Thyroid gland (tissue), 4 donors: ENCODE results near the gene CCL27. TPM values are rescaled to one million over a fixed set of nuclear protein-coding genes. Genes with fewer than 3 reads are reported as not detected.

ENCODE experiments used
- DNase-seq, 2 donors: peaks; one replicate each; pipeline ENCODE4 v3.0.0-alpha.2; 2019
- H3K27ac ChIP-seq, 3 donors: fragments of 200-600 bp; sonication (generic); 1 replicate in 2 of 3; 2 replicates in 1 of 3; pipeline ENCODE4 v1.5.1; 2016 to 2019; ENCODE audit warnings: mild to moderate bottlenecking in 1 of 3, moderate library complexity in 1 of 3
- H3K27me3 ChIP-seq: fragments of 200-600 bp; sonication (generic); one replicate; pipeline ENCODE4 v1.5.1; 2019
- H3K36me3 ChIP-seq, 2 donors: fragments of 200-600 bp; sonication (generic); one replicate each; pipeline ENCODE4 v1.5.1; 2016 to 2019
- H3K4me1 ChIP-seq, 2 donors: fragments of 200-600 bp; sonication (generic); one replicate each; pipeline ENCODE4 v1.5.1; 2017 to 2019
- H3K4me3 ChIP-seq, 3 donors: fragments of 200-600 bp; sonication (generic); replicated peaks in 1 of 3; 1 replicate in 2 of 3; 2 replicates in 1 of 3; pipeline ENCODE4 v1.5.1; 2016; ENCODE audit warnings: mild to moderate bottlenecking in 1 of 3
- H3K9me3 ChIP-seq: fragments of 200-600 bp; sonication (generic); one replicate; pipeline ENCODE4 v1.5.1; 2017
- POLR2A ChIP-seq, 2 donors: fragments of 450-650 bp; IDR thresholded peaks; one replicate each; pipeline ENCODE4 v1.6.1; 2017; ENCODE audit warnings: antibody characterized with exemption in 2 of 2, mild to moderate bottlenecking in 2 of 2, moderate library complexity in 1 of 2
- WGBS, 2 donors: methylation state at CpG; one replicate each; pipeline ENCODE4 v1.1.5; 2017; 5-methylcytosine and 5-hydroxymethylcytosine counted together
- intact Hi-C: fragments of 100-400 bp; cut with DNase I; formaldehyde crosslinking; loops from one replicate; pipeline ENCODE4 v1.15.1; 2023
- total RNA-seq, 4 donors: library from RNA; depleted of rRNA; stranded (reverse); fragments of >200 nt; gene quantifications; one replicate each; pipeline ENCODE4 v1.2.3, GENCODE V29; 2016
- TF ChIP-seq, protein P1 (sequence below), 6 experiments: fragments of 200-600 bp in 3 of 6; fragments of 450-650 bp in 3 of 6; sonication (generic) in 3 of 6; IDR thresholded peaks; one replicate each; pipeline ENCODE4 v1.5.1; 2016 to 2019; ENCODE audit warnings: antibody characterized with exemption in 6 of 6, mild to moderate bottlenecking in 2 of 6, inconsistent platforms in 1 of 6, moderate library complexity in 1 of 6

Gene CCL27
- total RNA-seq, 4 donors from 2014 or later: 1.1 TPM; not detected in 3

DNA sequence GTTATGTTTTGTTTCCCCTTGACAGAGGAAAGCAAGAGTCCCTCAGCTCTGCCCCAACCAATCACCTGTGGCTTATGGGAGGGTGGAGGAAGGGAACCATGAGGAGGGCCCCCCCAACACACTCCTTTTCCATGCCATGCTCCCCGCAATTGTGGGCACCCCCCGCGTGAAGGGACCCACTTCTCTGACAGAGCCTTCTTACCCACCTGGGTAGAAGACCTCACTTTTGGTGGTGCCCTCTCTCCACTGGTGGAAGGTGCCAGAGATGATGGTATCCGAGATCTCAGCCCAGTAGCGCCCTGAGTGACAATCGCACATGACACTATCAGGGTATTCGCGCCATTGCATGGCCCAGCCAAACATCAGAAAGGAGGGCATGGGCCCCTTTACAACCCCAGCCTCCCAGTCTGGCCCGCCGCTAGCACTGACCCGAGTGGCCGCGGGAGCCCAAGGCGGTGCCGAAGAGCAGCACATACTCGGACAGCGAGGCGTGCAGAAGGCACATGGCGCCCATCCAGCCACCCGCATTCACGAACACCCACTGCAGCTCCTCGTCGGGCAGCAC, 25.6 kb downstream of the CCL27 start:
- no peaks in the 10 kb centered on the region for H3K36me3 ChIP-seq
- 13 to 21% methylated on average over 3 to 4 of the region's 23 CpGs for WGBS, 2 donors
- H3K4me1 ChIP-seq: peaks cover 16 to 18% of the 10 kb centered on the region in 2 donors
- intact Hi-C loops: loop anchor here (10.0 kb wide), 1 partner anchor 68 kb away; no protein-coding TSS in a partner anchor
- H3K27ac ChIP-seq: peak overlapping the region in 2 of 3 donors; percentile 72 to 87
- H3K4me3 ChIP-seq: peak overlapping the region; percentile 18 to 59 (median 23)
- TF ChIP-seq, protein P1, sequence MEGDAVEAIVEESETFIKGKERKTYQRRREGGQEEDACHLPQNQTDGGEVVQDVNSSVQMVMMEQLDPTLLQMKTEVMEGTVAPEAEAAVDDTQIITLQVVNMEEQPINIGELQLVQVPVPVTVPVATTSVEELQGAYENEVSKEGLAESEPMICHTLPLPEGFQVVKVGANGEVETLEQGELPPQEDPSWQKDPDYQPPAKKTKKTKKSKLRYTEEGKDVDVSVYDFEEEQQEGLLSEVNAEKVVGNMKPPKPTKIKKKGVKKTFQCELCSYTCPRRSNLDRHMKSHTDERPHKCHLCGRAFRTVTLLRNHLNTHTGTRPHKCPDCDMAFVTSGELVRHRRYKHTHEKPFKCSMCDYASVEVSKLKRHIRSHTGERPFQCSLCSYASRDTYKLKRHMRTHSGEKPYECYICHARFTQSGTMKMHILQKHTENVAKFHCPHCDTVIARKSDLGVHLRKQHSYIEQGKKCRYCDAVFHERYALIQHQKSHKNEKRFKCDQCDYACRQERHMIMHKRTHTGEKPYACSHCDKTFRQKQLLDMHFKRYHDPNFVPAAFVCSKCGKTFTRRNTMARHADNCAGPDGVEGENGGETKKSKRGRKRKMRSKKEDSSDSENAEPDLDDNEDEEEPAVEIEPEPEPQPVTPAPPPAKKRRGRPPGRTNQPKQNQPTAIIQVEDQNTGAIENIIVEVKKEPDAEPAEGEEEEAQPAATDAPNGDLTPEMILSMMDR (IDR thresholded peaks at IDR 0.05): no peak
- no peak for TF ChIP-seq POLR2A (IDR thresholded peaks at IDR 0.05)
- H3K9me3 ChIP-seq: no peaks in the 10 kb centered on the region
- peak; percentile 49 to 60 for DNase-seq
- no peaks in the 10 kb centered on the region for H3K27me3 ChIP-seq

DNA sequence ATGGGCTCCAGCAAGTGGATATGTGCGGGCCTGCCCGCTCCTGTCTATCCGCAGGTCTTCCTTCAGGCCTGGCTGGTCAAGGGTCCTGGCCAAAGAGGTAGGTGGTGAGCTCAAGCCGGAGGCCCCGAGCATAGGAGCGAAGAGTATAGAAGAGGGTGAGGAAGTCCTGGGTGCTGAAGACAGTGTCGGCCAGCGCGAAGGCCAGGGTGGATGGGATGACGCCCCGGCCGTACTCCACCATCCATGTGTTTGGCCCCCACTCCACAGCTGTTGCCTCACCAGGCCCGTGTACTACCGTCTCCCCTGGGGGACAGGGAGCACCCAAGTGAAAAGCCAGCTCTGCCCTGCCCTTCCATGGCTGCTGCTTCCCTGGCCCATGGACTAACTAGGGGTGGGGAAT, 26.9 kb downstream of the CCL27 start:
- no peak for DNase-seq
- H3K9me3 ChIP-seq: no peaks in the 10 kb centered on the region
- H3K4me1 ChIP-seq: peaks cover 16 to 18% of the 10 kb centered on the region in 2 donors
- H3K4me3 ChIP-seq: no peak overlapping the region
- no peaks in the 10 kb centered on the region for H3K36me3 ChIP-seq
- TF ChIP-seq, protein P1 (IDR thresholded peaks at IDR 0.05): no peak
- no peak for TF ChIP-seq POLR2A (IDR thresholded peaks at IDR 0.05)
- no peak overlapping the region for H3K27ac ChIP-seq
- 96% methylated on average over 14 of the region's 14 CpGs for WGBS, 2 donors
- intact Hi-C loops: loop anchor here (10.0 kb wide), 1 partner anchor 69 kb away; no protein-coding TSS in a partner anchor
- no peaks in the 10 kb centered on the region for H3K27me3 ChIP-seq

DNA sequence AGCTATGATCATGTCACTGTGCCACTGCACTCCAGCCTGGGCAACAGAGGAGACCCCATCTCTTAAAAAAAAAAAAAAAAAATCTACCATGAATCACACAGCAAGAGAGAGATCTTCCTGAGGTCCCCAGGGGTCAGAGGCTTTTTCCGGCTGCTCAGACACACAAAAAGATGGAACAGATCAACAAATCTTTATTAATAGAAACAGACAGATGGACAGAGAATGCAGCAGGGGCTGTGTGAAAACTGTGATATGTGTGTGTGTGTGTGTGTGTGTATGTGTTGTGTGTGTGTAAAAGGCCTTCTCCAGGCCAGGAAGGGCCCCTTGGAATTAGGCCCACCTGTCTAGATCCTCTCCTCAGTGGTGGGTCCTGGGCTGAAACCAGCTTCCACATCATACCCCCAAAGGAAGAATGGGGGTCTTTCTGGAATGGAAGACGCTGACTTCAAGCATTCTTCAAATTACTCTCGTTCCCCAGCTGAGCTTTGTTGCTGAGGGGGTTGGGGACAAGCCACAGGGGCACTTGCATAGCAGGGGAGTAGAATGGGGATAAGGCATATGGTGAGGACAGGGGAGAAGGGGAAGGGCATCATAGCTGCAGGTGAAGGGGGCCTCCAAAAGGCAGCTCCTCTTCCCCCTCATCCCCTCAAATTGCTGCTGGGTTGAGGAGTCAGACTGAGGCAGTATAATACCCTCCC, 27.8 kb downstream of the CCL27 start:
- no peak for DNase-seq
- Histone ChIP-seq H3K27me3 (no peaks in the 10 kb centered on the region), H3K27ac (no peak overlapping the region), H3K4me1 (peaks cover 16 to 18% of the 10 kb centered on the region in 2 donors), H3K9me3 (no peaks in the 10 kb centered on the region), H3K36me3 (no peaks in the 10 kb centered on the region), H3K4me3 (no peak overlapping the region)
- WGBS, 2 donors: 73 to 86% methylated on average over 3 of the region's 3 CpGs
- intact Hi-C loops: loop anchor here (10.0 kb wide), 1 partner anchor 70 kb away; no protein-coding TSS in a partner anchor
- no peak for TF ChIP-seq POLR2A (IDR thresholded peaks at IDR 0.05)
- TF ChIP-seq, protein P1 (IDR thresholded peaks at IDR 0.05): no peak

DNA sequence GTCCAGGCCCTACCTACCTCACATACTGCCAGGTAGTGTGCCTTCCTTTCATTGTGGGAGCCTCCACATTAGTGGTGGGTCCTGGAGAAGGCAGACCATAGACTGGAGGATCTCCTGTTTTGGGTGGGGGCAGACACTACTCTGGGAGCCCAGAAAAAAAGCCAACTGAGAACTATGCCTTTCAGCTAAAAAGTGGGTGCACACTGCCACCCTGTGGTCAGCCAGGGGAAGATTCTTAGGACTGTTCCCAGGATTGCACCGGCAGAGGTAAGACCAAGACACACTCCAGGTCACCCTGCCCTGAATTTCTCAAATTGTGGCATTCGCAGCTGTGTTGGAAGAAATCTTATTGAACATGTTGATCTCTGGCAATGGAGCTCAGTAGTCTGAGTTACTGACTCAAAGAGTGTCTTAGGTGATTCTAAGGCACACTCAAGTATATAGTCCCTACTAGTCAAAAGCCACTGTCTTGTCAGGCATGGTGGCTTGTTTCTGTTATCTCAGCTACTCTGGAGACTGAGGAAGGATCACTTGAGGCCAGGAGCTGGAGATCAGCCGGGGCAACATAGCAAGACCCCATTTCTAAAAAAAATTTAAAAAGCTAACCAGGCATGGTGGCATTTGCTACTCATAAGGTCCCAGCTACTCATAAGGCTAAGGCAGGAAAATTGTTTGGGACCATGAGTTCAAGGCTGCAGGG, 28.5 kb downstream of the CCL27 start:
- TF ChIP-seq POLR2A (IDR thresholded peaks at IDR 0.05): no peak
- TF ChIP-seq, protein P1 (IDR thresholded peaks at IDR 0.05): peak; percentile 43 to 88 (median 72)
- no peaks in the 10 kb centered on the region for H3K9me3 ChIP-seq
- no peak overlapping the region for H3K27ac ChIP-seq
- no peaks in the 10 kb centered on the region for H3K27me3 ChIP-seq
- WGBS, 2 donors: 11 to 16% methylated on average over 3 of the region's 3 CpGs
- no peaks in the 10 kb centered on the region for H3K36me3 ChIP-seq
- peak; percentile 61 to 68 for DNase-seq
- intact Hi-C loops: loop anchor here (10.0 kb wide), 1 partner anchor 71 kb away; no protein-coding TSS in a partner anchor
- H3K4me1 ChIP-seq: peaks cover 16 to 22% of the 10 kb centered on the region in 2 donors
- no peak overlapping the region for H3K4me3 ChIP-seq
